Kidney epithelial cell (primary cell): ENCODE results near the gene PRPF19. TPM values are rescaled to one million over a fixed set of nuclear protein-coding genes. Genes with fewer than 3 reads are reported as not detected.

Experiments used
- DNase-seq: peaks from one replicate; pipeline ENCODE4 v3.0.0-alpha.2; 2010; ENCODE audit warnings: low read depth
- H3K27me3 ChIP-seq: 2 replicates; pipeline ENCODE4 v1.6.0; 2011; ENCODE audit warnings: low read length; ENCODE audit not compliant: control insufficient read depth, insufficient read depth
- H3K36me3 ChIP-seq: 2 replicates; pipeline ENCODE4 v1.5.1; 2011; ENCODE audit warnings: low read length; ENCODE audit not compliant: control insufficient read depth, insufficient read depth
- H3K4me3 ChIP-seq: 2 replicates; pipeline ENCODE4 v1.5.1; 2011; ENCODE audit warnings: low read depth, mild to moderate bottlenecking, control low read depth, low read length
- total RNA-seq: library from RNA; depleted of rRNA; stranded (reverse); fragments of >200 nt; gene quantifications from 2 replicates; pipeline ENCODE4 v1.2.3, GENCODE V29; 2015
- TF ChIP-seq, protein P1 (sequence below): IDR thresholded peaks from 2 replicates; pipeline ENCODE4 v1.5.1; 2011; ENCODE audit warnings: mild to moderate bottlenecking, moderate library complexity, low read length, control low read depth, inconsistent platforms; ENCODE audit not compliant: insufficient read depth, poor library complexity, severe bottlenecking

The PRPF19 gene
- total RNA-seq, 1 donor from 2014 or later: 98.8 TPM

GRCh38 chr11:60860943-60861342 is 45.4 kb downstream of the PRPF19 start:
- H3K4me3 ChIP-seq: no peak overlapping the region
- TF ChIP-seq, protein P1, sequence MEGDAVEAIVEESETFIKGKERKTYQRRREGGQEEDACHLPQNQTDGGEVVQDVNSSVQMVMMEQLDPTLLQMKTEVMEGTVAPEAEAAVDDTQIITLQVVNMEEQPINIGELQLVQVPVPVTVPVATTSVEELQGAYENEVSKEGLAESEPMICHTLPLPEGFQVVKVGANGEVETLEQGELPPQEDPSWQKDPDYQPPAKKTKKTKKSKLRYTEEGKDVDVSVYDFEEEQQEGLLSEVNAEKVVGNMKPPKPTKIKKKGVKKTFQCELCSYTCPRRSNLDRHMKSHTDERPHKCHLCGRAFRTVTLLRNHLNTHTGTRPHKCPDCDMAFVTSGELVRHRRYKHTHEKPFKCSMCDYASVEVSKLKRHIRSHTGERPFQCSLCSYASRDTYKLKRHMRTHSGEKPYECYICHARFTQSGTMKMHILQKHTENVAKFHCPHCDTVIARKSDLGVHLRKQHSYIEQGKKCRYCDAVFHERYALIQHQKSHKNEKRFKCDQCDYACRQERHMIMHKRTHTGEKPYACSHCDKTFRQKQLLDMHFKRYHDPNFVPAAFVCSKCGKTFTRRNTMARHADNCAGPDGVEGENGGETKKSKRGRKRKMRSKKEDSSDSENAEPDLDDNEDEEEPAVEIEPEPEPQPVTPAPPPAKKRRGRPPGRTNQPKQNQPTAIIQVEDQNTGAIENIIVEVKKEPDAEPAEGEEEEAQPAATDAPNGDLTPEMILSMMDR: no peak
- DNase-seq: no peak
- no peaks in the 10 kb centered on the region for H3K36me3 ChIP-seq
- no peaks in the 10 kb centered on the region for H3K27me3 ChIP-seq

GRCh38 chr11:60859616-60860250 is 46.7 kb downstream of the PRPF19 start:
- H3K4me3 ChIP-seq: no peak overlapping the region
- no peak for DNase-seq
- TF ChIP-seq, protein P1: no peak
- H3K36me3 ChIP-seq: no peaks in the 10 kb centered on the region
- H3K27me3 ChIP-seq: no peaks in the 10 kb centered on the region

GRCh38 chr11:60858731-60859464 is 47.5 kb downstream of the PRPF19 start:
- no peaks in the 10 kb centered on the region for H3K36me3 ChIP-seq
- TF ChIP-seq, protein P1: no peak
- DNase-seq: no peak
- peaks cover 4% of the 10 kb centered on the region for H3K27me3 ChIP-seq
- no peak overlapping the region for H3K4me3 ChIP-seq

DNA sequence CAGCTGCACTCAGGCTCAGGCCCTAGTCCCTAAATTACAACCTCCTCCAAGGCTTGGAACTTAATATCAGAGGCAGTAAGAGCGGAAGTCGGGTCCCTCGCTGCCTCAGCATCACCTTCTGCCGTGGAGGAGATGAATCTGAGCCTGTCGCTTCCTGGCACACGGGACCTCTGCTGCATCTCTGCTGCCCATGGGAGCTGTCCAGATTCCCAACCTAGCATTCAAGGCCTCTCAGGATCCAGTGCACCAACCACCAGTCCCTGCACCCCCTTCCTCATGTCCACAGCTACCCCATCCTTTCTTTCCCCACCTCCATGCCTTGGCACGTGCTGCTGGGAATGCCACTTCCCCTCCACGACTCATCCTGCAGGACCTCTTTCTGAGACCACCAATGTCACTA is 48.1 kb downstream of the PRPF19 start:
- Histone ChIP-seq H3K27me3 (peaks cover 6% of the 10 kb centered on the region), H3K36me3 (no peaks in the 10 kb centered on the region)

GRCh38 chr11:60857378-60858232 is 48.8 kb downstream of the PRPF19 start:
- no peak for DNase-seq
- Histone ChIP-seq H3K27me3 (peaks cover 11% of the 10 kb centered on the region), H3K4me3 (no peak overlapping the region), H3K36me3 (no peaks in the 10 kb centered on the region)
- TF ChIP-seq, protein P1: no peak

More for the DNA sequence above, 48.1 kb downstream of the PRPF19 start:
- H3K4me3 ChIP-seq: no peak overlapping the region
- DNase-seq: no peak
- TF ChIP-seq, protein P1: no peak
